Measurements from ENCODE around the gene USP37. TPM values are rescaled to one million over a fixed set of nuclear protein-coding genes. Genes with fewer than 3 reads are reported as not detected.

Gene USP37
- total RNA-seq, 1 donor from 2014 or later, result 9.4 TPM

- no peaks in the 10 kb centered on the region for H3K27me3 ChIP-seq (ENCODE audit: control insufficient read depth, insufficient read depth, low read length)
- TF ChIP-seq CTCF (IDR thresholded peaks at IDR 0.05; ENCODE audit: insufficient read depth, low read length, poor library complexity, severe bottlenecking), result no peak
- no peak for DNase-seq (ENCODE audit: low read depth)
- no peaks in the 10 kb centered on the region for H3K36me3 ChIP-seq (ENCODE audit: control insufficient read depth, insufficient read depth, low read length)
- no peak overlapping the region for H3K4me3 ChIP-seq (ENCODE audit: low read depth, low read length)
Measured at GRCh38 chr2:218523651-218524050, 44.5 kb downstream of the USP37 start.

GRCh38 chr2:218518876-218519275, 49.3 kb downstream of the USP37 start:
- no peak for TF ChIP-seq CTCF (IDR thresholded peaks at IDR 0.05; ENCODE audit: insufficient read depth, low read length, poor library complexity, severe bottlenecking)
- Histone ChIP-seq H3K4me3 (ENCODE audit: low read depth, low read length) (no peak overlapping the region), H3K27me3 (ENCODE audit: control insufficient read depth, insufficient read depth, low read length) (no peaks in the 10 kb centered on the region), H3K36me3 (ENCODE audit: control insufficient read depth, insufficient read depth, low read length) (no peaks in the 10 kb centered on the region)
- no peak for DNase-seq (ENCODE audit: low read depth)

- Histone ChIP-seq H3K36me3 (ENCODE audit: control insufficient read depth, insufficient read depth, low read length) (no peaks in the 10 kb centered on the region), H3K27me3 (ENCODE audit: control insufficient read depth, insufficient read depth, low read length) (no peaks in the 10 kb centered on the region), H3K4me3 (ENCODE audit: low read depth, low read length) (no peak overlapping the region)
- DNase-seq (ENCODE audit: low read depth), result no peak
- no peak for TF ChIP-seq CTCF (IDR thresholded peaks at IDR 0.05; ENCODE audit: insufficient read depth, low read length, poor library complexity, severe bottlenecking)
Measured at GRCh38 chr2:218517434-218518206, 50.5 kb downstream of the USP37 start.

GRCh38 chr2:218516614-218517013, 51.5 kb downstream of the USP37 start:
- peak; percentile 36 for TF ChIP-seq CTCF (IDR thresholded peaks at IDR 0.05; ENCODE audit: insufficient read depth, low read length, poor library complexity, severe bottlenecking)

GRCh38 chr2:218513676-218514075, 54.5 kb downstream of the USP37 start:
- Histone ChIP-seq H3K27me3 (ENCODE audit: control insufficient read depth, insufficient read depth, low read length) (no peaks in the 10 kb centered on the region), H3K36me3 (ENCODE audit: control insufficient read depth, insufficient read depth, low read length) (no peaks in the 10 kb centered on the region), H3K4me3 (ENCODE audit: low read depth, low read length) (no peak overlapping the region)
- no peak for DNase-seq (ENCODE audit: low read depth)
- TF ChIP-seq CTCF (IDR thresholded peaks at IDR 0.05; ENCODE audit: insufficient read depth, low read length, poor library complexity, severe bottlenecking), result no peak

More at GRCh38 chr2:218516614-218517013, 51.5 kb downstream of the USP37 start:
- no peaks in the 10 kb centered on the region for H3K27me3 ChIP-seq (ENCODE audit: control insufficient read depth, insufficient read depth, low read length)
- DNase-seq (ENCODE audit: low read depth), result no peak
- no peaks in the 10 kb centered on the region for H3K36me3 ChIP-seq (ENCODE audit: control insufficient read depth, insufficient read depth, low read length)
- H3K4me3 ChIP-seq (ENCODE audit: low read depth, low read length), result no peak overlapping the region

GRCh38 chr2:218508299-218508698, 59.9 kb downstream of the USP37 start:
- DNase-seq (ENCODE audit: low read depth), result no peak
- Histone ChIP-seq H3K4me3 (ENCODE audit: low read depth, low read length) (no peak overlapping the region), H3K27me3 (ENCODE audit: control insufficient read depth, insufficient read depth, low read length) (no peaks in the 10 kb centered on the region), H3K36me3 (ENCODE audit: control insufficient read depth, insufficient read depth, low read length) (no peaks in the 10 kb centered on the region)
- TF ChIP-seq CTCF (IDR thresholded peaks at IDR 0.05; ENCODE audit: insufficient read depth, low read length, poor library complexity, severe bottlenecking), result no peak
